Measurements from ENCODE around the gene FAM228B.

FAM228B gene

GRCh38 chr2:24206714-24207113 is 83.4 kb downstream of the FAM228B start:
- DNase-seq, result no peak

- DNase-seq, result no peak
These were observed 84.1 kb downstream of the FAM228B start for GRCh38 chr2:24207359-24207758.

- DNase-seq, result no peak
These were observed 85.2 kb downstream of the FAM228B start for GRCh38 chr2:24208490-24208889.

- DNase-seq, result no peak
These were observed 86.3 kb downstream of the FAM228B start for GRCh38 chr2:24209389-24210105.

GRCh38 chr2:24210106-24210455 is 86.8 kb downstream of the FAM228B start:
- no peak for DNase-seq

GRCh38 chr2:24210723-24211122 is 87.5 kb downstream of the FAM228B start:
- DNase-seq, result no peak

- no peak for DNase-seq
These were observed 88.1 kb downstream of the FAM228B start for GRCh38 chr2:24211408-24211807.

- no peak for DNase-seq
These were observed 91.6 kb downstream of the FAM228B start for GRCh38 chr2:24214880-24215279.

Data from NCI-H1417 treated with DMSO at 0.1 percent for 48 hours (cell line).